Esophagus squamous epithelium (tissue), 4 donors: ENCODE results near the gene LHPP.

Experiments
- POLR2A ChIP-seq, 4 donors: fragments of 450-650 bp; IDR thresholded peaks; one replicate each; pipeline ENCODE4 v1.6.1; 2017; ENCODE audit warnings: antibody characterized with exemption in 4 of 4, mild to moderate bottlenecking in 4 of 4, moderate library complexity in 3 of 4
- TF ChIP-seq, protein P1 (sequence below), 6 experiments: fragments of 450-650 bp in 4 of 6; fragments of 200-600 bp in 2 of 6; sonication (generic) in 2 of 6; IDR thresholded peaks; one replicate each; pipeline ENCODE4 v1.5.1; 2016 to 2019; ENCODE audit warnings: antibody characterized with exemption in 6 of 6, mild to moderate bottlenecking in 4 of 6, moderate library complexity in 4 of 6

GRCh38 chr10:124577651-124578050 lies 116.0 kb downstream of the LHPP start:
- TF ChIP-seq, protein P1, sequence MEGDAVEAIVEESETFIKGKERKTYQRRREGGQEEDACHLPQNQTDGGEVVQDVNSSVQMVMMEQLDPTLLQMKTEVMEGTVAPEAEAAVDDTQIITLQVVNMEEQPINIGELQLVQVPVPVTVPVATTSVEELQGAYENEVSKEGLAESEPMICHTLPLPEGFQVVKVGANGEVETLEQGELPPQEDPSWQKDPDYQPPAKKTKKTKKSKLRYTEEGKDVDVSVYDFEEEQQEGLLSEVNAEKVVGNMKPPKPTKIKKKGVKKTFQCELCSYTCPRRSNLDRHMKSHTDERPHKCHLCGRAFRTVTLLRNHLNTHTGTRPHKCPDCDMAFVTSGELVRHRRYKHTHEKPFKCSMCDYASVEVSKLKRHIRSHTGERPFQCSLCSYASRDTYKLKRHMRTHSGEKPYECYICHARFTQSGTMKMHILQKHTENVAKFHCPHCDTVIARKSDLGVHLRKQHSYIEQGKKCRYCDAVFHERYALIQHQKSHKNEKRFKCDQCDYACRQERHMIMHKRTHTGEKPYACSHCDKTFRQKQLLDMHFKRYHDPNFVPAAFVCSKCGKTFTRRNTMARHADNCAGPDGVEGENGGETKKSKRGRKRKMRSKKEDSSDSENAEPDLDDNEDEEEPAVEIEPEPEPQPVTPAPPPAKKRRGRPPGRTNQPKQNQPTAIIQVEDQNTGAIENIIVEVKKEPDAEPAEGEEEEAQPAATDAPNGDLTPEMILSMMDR (IDR thresholded peaks at IDR 0.05), result no peak
- TF ChIP-seq POLR2A (IDR thresholded peaks at IDR 0.05), result no peak
